Right ventricle myocardium inferior (tissue), 1 donor: ENCODE results near the gene MINDY4. TPM values are rescaled to one million over a fixed set of nuclear protein-coding genes. Genes with fewer than 3 reads are reported as not detected.

Experiments used
- ATAC-seq: fragments of 200-7000 bp; cut with Tn5 transposase; one replicate; pipeline ENCODE4 v1.9.1; 2020; ENCODE audit warnings: mild to moderate bottlenecking, moderate library complexity
- DNase-seq: peaks from one replicate; pipeline ENCODE4 v3.0.0; 2021; ENCODE audit errors: missing footprints
- intact Hi-C: fragments of 100-400 bp; cut with DNase I; formaldehyde crosslinking; loops from one replicate; pipeline ENCODE4 v1.11.0; 2022
- total RNA-seq: library from RNA; stranded (reverse); fragmentation: NEBNext Ultra II Directional; extraction: Animal tissue kit (Norgen Biotek cat#: 25700); gene quantifications from one replicate; pipeline ENCODE4 v1.2.1, GENCODE V29; 2021
- donor health status: DM: no; HTN: yes; CAD: no; lungs with severe emphysema.

MINDY4 gene
- total RNA-seq, 1 donor from 2014 or later: 3.5 TPM

- DNase-seq (peak; percentile 53), ATAC-seq (no peak)
- intact Hi-C loops: no loop called here
Observed at GRCh38 chr7:30900053-30900452, 128.8 kb downstream of the MINDY4 start.

- ATAC-seq (no peak), DNase-seq (peak; percentile 46)
- intact Hi-C loops: no loop called here
Observed at GRCh38 chr7:30900803-30901362, 129.7 kb downstream of the MINDY4 start.

GRCh38 chr7:30901856-30902255 is 130.6 kb downstream of the MINDY4 start:
- no peak for ATAC-seq
- no peak for DNase-seq
- intact Hi-C loops: no loop called here

GRCh38 chr7:30902466-30902865 is 131.2 kb downstream of the MINDY4 start:
- ATAC-seq (no peak), DNase-seq (no peak)
- intact Hi-C loops: no loop called here

- intact Hi-C loops: no loop called here
- DNase-seq (no peak), ATAC-seq (no peak)
Observed at GRCh38 chr7:30903146-30903545, 131.9 kb downstream of the MINDY4 start.

- no peak for ATAC-seq
Observed at GRCh38 chr7:30904561-30904960, 133.3 kb downstream of the MINDY4 start.

GRCh38 chr7:30905078-30906012 is 134.1 kb downstream of the MINDY4 start:
- ATAC-seq (no peak), DNase-seq (no peak)
- intact Hi-C loops: loop anchor here (5.0 kb wide), 1 partner anchor 33 kb away; no protein-coding TSS in a partner anchor

More at GRCh38 chr7:30904561-30904960, 133.3 kb downstream of the MINDY4 start:
- intact Hi-C loops: no loop called here
- DNase-seq: no peak

GRCh38 chr7:30906014-30906413 is 134.8 kb downstream of the MINDY4 start:
- intact Hi-C loops: loop anchor here (5.0 kb wide), 1 partner anchor 34 kb away; no protein-coding TSS in a partner anchor
- ATAC-seq: no peak
- no peak for DNase-seq

GRCh38 chr7:30906515-30907240 is 135.5 kb downstream of the MINDY4 start:
- ATAC-seq (no peak), DNase-seq (no peak)
- intact Hi-C loops: loop anchor here (5.0 kb wide), 1 partner anchor 34 kb away; no protein-coding TSS in a partner anchor

GRCh38 chr7:30907527-30908267 is 136.5 kb downstream of the MINDY4 start:
- ATAC-seq: no peak

GRCh38 chr7:30908681-30909080 is 137.5 kb downstream of the MINDY4 start:
- no peak for DNase-seq
- intact Hi-C loops: loop anchor here (5.0 kb wide), 1 partner anchor 36 kb away; no protein-coding TSS in a partner anchor
- ATAC-seq: no peak

More at GRCh38 chr7:30907527-30908267, 136.5 kb downstream of the MINDY4 start:
- intact Hi-C loops: loop anchor here (5.0 kb wide), 1 partner anchor 35 kb away; no protein-coding TSS in a partner anchor
- no peak for DNase-seq

GRCh38 chr7:30909431-30909830 is 138.2 kb downstream of the MINDY4 start:
- intact Hi-C loops: loop anchor here (5.0 kb wide), 1 partner anchor 37 kb away; no protein-coding TSS in a partner anchor
- peak; percentile 55 for DNase-seq

GRCh38 chr7:30910411-30911073 is 139.3 kb downstream of the MINDY4 start:
- ATAC-seq (peak; percentile 12), DNase-seq (peak; percentile 63)
- intact Hi-C loops: no loop called here

More at GRCh38 chr7:30909431-30909830, 138.2 kb downstream of the MINDY4 start:
- ATAC-seq: no peak

- intact Hi-C loops: no loop called here
- peak; percentile 62 for DNase-seq
- ATAC-seq: no peak
Observed at GRCh38 chr7:30911133-30911532, 139.9 kb downstream of the MINDY4 start.

GRCh38 chr7:30911561-30911969 is 140.3 kb downstream of the MINDY4 start, which contains the start of gene AQP1:
Gene AQP1 (plus strand): TSS chr7:30911853. CDS start chr7:30911910, 57 bp downstream.
- ATAC-seq: peak; percentile 72
- intact Hi-C loops: no loop called here
- DNase-seq: peak; percentile 84

GRCh38 chr7:30912021-30912730 is 141.0 kb downstream of the MINDY4 start:
- peak; percentile 70 for DNase-seq
- intact Hi-C loops: no loop called here
- peak; percentile 14 for ATAC-seq

GRCh38 chr7:30912731-30912985 is 141.4 kb downstream of the MINDY4 start:
- intact Hi-C loops: no loop called here
- DNase-seq (no peak), ATAC-seq (no peak)
